Measurements from ENCODE around the gene AADACL3.

DNA sequence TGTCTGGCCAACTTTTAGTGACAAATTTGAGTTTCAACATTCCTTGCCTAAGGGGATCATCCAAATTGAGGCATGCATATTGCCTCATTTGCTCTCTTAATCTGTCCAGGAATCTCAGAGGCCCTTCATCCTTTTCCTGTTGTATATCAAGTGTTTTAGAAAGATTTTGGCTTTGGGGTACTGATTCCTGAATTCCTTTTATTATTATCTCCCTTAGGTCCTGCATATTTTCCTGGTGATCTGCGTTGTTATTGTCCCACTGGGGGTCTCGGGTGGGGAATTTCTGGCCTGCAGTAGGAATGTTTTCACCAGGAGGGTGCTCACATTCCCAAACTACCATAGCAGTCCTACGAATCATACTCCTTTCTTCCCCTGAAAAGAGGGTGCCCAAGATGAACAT, 4.4 kb upstream of the AADACL3 start:
- TF ChIP-seq, protein P1, sequence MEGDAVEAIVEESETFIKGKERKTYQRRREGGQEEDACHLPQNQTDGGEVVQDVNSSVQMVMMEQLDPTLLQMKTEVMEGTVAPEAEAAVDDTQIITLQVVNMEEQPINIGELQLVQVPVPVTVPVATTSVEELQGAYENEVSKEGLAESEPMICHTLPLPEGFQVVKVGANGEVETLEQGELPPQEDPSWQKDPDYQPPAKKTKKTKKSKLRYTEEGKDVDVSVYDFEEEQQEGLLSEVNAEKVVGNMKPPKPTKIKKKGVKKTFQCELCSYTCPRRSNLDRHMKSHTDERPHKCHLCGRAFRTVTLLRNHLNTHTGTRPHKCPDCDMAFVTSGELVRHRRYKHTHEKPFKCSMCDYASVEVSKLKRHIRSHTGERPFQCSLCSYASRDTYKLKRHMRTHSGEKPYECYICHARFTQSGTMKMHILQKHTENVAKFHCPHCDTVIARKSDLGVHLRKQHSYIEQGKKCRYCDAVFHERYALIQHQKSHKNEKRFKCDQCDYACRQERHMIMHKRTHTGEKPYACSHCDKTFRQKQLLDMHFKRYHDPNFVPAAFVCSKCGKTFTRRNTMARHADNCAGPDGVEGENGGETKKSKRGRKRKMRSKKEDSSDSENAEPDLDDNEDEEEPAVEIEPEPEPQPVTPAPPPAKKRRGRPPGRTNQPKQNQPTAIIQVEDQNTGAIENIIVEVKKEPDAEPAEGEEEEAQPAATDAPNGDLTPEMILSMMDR (conservative IDR thresholded peaks at IDR 0.05): no peak
- TF ChIP-seq ZFX (IDR thresholded peaks at IDR 0.05): no peak

Data from C4-2B (cell line).